T follicular helper cell (primary cell): ENCODE results near the gene AKR1C3.
"Not testable (repeated sequence)": the region's sequence is repeated elsewhere in the genome, so short reads cannot be mapped to it uniquely, and the experiment has no call there.

Experiments used
- DNase-seq: peaks from one replicate; pipeline ENCODE4 v3.0.0-alpha.2; 2020; ENCODE audit warnings: low read depth

Gene AKR1C3

DNA sequence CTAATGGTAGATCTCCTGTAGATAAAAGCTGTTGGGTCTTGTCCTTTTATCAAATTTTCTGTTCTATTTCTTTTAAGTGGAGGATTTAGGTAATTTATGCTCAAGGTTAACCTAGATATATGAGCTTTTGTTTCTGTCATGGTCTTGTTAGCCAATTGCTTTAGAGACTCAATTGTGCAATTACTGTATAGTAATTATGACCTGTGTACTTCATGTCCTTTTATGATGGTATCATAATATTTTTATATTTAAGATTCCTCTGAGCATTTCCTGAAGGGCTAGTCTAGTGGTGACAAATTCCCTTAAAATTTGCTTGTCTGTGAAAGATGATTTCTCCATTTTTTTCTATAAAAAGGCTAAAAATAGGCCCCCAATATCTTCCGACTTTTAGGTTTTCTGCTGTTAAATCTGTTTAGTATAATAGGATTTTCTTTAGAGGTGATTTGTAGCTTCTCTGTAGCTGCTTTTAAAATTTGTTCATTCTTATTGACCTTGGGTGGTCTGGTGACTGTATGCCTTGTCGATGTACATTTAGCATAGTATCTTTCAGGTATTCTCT is 5.4 kb upstream of the AKR1C3 start:
- no peak for DNase-seq

- no peak for DNase-seq
These were observed 4.3 kb upstream of the AKR1C3 start for GRCh38 chr10:5089865-5090264.

GRCh38 chr10:5090551-5090950 is 3.7 kb upstream of the AKR1C3 start:
- DNase-seq, result no peak

DNA sequence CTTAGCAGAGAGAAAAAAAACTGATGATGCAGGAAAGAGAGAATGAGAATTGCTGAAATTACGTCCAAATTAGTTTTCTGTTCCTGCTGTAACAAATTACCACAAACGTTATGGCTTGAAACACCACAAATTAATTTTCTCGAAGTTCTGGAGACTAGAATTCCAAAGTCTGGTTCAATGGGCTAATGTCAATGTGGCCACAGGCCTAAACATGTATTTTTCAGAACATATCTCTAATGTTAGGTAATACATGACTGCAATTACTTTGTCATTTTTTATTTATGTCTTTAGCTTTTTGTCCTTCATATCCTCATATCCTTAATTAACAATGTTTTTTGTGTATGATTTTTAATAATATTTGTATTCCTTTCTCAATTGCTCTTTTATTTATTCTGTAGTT is 3.0 kb upstream of the AKR1C3 start:
- no peak for DNase-seq

DNA sequence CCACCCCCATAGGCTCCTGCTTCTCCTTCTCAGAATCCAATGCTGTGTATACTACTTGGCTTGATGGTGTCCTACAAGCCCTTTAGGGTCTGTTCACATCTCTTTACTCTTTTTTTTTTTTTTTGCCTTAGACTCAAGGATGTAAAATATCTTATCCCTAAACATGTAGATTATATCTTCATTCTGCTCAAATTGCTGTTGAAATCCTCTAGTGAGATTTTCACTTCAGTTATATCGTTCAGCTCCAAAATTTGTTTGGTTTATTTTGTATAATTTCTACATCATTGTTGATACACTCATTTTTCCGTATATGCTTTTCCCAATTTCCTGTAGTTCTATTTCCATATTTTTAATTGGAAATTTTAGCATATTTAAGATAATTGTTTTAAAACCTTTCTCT is 1.8 kb upstream of the AKR1C3 start:
- no peak for DNase-seq

DNA sequence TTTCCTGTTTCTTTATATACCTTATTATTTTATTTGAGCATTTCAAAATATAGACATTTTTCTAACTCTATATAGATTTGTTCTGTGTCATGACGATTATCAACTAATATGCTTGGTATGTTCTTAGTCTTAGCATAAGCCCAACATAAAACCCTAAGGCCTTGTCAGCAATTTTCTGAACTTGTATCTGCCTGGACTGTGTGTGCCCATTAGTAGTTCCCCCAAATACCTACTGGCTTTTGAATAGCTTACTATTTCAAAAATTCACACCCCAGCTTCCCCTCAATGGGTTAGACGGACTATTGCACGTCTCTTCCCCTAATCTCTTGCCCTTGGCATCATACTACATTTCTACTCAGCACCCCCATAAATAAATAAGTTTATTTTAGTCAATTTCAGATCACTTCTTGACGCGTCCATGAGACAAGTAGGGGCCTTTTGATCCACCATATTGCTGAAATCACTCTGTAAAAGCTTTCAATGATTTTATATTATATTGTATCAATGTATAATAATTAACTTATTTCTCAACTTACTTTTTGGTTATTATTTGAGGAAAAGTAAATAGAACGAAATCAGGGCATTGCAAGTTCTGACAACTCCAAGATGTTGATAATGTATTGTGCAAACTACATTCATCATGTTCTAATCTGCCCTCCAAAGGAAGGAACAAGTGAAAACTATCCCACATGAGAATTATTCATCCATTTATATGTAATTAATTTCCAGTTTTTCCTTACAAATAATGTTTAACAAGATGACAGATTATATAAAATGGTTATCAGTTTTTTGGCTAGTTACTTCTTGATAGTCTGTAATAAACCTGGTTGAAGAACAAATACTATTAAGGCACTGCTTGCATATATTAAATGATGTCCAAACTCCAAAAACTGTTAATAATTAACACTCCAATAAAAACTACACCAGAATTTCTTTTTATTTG is 1.1 kb upstream of the AKR1C3 start:
- no peak for DNase-seq

- no peak for DNase-seq
These were observed 1.5 kb downstream of the AKR1C3 start for GRCh38 chr10:5095687-5096086.

DNA sequence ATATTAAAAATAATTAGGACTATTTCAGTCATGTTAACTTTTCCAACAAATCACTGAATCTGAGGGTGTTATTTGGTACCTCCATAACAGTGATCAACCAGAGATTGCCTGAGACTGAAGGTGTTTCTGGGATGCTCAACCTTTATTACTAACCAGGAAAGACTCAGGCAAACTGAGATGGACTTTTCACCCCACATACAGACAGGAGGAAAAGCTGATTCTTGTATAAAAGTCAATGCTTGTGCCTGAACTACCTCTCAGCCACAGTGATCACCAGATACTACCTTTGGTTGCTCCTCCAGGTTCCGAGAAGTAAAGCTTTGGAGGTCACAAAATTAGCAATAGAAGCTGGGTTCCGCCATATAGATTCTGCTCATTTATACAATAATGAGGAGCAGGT is 1.9 kb downstream of the AKR1C3 start:
- DNase-seq, result no peak

GRCh38 chr10:5102479-5102878 is 8.3 kb downstream of the AKR1C3 start:
- not testable (repeated sequence) for DNase-seq

DNA sequence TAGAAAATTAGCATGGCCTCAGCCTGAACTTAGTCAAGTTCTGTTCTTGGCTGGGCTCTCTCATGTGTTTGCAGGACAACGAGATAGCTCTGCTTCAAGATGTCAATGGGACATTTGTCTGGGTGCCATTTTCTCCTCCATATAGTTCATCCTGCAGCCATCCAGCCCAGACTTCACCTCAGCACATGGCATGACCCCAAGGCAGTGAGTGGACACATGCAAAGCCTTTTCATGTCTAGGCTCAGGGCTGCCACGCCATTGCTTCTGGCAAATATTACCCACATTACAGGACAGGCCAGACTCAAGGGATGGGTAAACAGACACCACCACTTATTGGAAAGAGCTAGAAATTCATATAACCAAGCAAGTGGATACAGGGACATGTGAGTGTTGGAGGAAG is 9.3 kb downstream of the AKR1C3 start:
- no peak for DNase-seq

DNA sequence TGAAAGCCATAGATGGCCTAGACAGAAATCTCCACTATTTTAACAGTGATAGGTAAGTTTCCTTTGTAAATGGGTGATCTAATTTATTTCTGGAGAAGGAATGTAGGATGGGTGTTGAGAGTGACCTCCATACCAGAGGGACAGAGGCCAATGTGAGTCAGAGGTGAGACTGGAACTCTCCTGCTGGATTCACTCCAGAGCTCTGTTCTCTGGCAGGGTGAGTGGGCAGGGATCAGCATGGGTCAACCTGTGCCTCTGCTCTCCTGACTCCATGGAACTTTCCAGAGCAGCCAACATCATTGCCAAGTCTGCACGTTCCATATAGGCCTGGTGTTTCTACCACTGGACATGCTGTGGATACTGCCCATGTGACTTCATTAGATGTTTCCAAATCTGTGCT is 11.4 kb downstream of the AKR1C3 start:
- DNase-seq, result no peak

GRCh38 chr10:5106553-5106952 is 12.3 kb downstream of the AKR1C3 start:
- no peak for DNase-seq

DNA sequence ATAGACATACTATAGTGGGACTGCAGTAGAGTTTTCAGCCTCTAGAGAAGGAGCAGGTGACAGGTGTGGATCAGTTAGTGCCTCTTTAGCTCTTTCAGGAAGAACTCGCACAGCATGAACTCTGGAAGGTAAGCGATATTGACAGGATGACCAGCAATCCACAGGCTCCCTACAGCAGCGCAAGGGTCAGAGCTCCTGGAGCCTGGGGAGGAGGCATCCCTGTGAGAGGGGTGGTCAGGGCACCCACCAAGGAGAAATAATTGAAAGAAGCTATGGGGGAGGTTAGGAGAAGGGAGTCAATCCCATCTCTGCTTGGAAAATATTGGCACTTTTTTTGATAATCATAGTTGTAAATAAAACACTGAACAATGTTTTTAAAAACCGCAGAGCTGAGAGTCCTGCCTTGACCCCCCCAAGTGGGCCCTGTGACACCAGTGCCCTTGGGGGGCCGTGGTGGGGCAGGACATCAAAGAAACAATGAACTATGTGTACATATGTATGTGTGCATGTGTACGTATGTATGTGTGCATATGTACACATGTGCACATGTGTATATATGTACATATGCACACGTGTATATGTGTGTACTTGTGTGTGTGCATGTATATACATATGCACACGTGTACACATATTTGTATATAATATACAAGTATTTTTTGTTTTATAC is 13.8 kb downstream of the AKR1C3 start:
- DNase-seq, result no peak

DNA sequence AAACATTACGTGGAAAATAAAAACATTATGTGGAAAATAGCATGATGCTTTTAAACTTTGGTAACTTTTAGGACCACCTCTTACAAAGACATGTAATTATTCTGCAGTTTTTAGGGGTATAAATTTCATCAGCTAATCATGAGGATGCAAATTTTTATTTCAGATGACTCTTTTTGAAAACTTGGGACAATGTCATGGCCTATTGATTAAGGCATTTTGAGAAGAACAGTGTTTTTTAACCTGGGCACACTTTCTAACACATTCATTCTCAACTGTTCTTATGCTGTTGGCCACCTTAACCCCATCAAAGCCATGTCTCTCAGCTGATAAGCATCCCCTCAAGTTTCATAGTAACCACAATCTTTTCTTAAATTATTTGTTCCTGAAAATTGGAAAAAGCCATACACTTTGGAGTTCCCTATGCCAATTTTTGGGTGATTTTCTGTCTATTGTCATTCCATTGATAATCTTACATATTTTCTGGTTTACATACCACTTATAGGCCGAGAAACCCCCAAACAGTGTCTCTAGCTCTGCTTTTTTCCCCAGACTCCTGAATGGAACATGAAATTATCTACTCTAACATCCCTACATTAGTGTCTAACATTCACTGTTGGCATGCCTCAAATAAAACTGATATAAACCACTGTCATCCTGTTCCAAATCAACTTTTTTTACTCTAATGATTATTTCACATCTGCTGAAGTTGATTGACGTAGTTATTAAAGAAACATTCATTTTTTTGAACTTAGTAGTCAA is 14.6 kb downstream of the AKR1C3 start:
- no peak for DNase-seq

GRCh38 chr10:5109861-5110260 is 15.6 kb downstream of the AKR1C3 start:
- not testable (repeated sequence) for DNase-seq

DNA sequence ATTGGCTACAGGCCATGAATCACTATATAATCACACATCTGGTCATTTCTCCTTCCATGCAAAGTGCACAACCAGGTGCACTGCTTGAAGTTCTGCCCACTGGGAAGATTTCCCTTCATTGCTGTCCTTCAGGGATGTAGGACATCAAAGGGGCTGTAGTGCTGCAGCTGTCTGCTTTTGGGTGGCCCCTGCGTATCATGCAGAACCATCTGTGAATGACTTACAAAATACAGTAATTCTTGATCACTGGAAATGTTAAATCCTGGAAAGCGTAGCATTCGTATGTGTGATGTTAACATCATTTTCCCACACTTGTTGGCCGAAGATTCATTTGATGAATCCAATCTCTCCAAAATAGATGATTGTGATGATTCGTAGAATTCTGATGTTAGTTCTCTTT is 22.4 kb downstream of the AKR1C3 start:
- no peak for DNase-seq

GRCh38 chr10:5117026-5117425 is 22.8 kb downstream of the AKR1C3 start:
- no peak for DNase-seq

DNA sequence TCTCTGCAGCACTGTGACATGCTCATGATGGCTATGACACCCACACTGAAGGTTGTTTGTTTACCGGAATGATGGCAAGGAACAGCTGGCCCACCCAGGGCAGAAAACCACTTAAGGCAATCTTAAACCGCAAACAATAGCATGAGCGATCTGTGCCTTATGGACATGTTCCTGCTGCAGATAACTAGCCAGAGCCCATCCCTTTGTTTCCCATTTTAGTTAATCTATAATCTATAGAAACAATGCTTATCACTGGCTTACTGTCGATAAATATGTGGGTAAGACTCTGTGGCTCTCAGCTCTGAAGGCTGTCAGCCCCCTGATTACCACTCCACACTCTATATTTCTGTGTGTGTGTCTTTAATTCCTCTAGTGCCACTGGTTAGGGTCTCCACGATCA is 25.8 kb downstream of the AKR1C3 start:
- not testable (repeated sequence) for DNase-seq

- no peak for DNase-seq
These were observed 29.7 kb downstream of the AKR1C3 start for GRCh38 chr10:5123886-5124285.

- no peak for DNase-seq
These were observed 31.3 kb downstream of the AKR1C3 start for GRCh38 chr10:5125315-5126044.

- no peak for DNase-seq
These were observed 41.4 kb downstream of the AKR1C3 start for GRCh38 chr10:5135581-5135980.
